HuH-7.5 (cell line): Measurements from ENCODE around the gene PIGP.
"Not testable (repeated sequence)": the region's sequence is repeated elsewhere in the genome, so short reads cannot be mapped to it uniquely, and the experiment has no call there.

Source experiments
- DNase-seq: peaks from one replicate; pipeline ENCODE4 v3.0.0; 2011; ENCODE audit warnings: low spot score

Gene PIGP

GRCh38 chr21:37072988-37073416 is at the start of gene PIGP, which contains the start of gene TTC3:
Gene PIGP, minus strand, starts transcription at chr21:37073071. Its CDS starts 556 bp downstream, at chr21:37072515.
Gene TTC3, plus strand, starts transcription at chr21:37073254. Its CDS starts 14,004 bp downstream, at chr21:37087258.
- peak; percentile 72 for DNase-seq

- no peak for DNase-seq
Observed at GRCh38 chr21:37119421-37120218, 46.7 kb upstream of the PIGP start.

- DNase-seq = no peak
Observed at GRCh38 chr21:37118187-37118826, 45.4 kb upstream of the PIGP start.

GRCh38 chr21:37117204-37117603 is 44.3 kb upstream of the PIGP start:
- DNase-seq = no peak

- not testable (repeated sequence) for DNase-seq
Observed at GRCh38 chr21:37116459-37116858, 43.6 kb upstream of the PIGP start.

GRCh38 chr21:37114301-37114700 is 41.4 kb upstream of the PIGP start:
- not testable (repeated sequence) for DNase-seq

- DNase-seq = not testable (repeated sequence)
Observed at GRCh38 chr21:37111029-37111428, 38.2 kb upstream of the PIGP start.

GRCh38 chr21:37106998-37107397 is 34.1 kb upstream of the PIGP start:
- DNase-seq = no peak

- not testable (repeated sequence) for DNase-seq
Observed at GRCh38 chr21:37102746-37103145, 29.9 kb upstream of the PIGP start.

GRCh38 chr21:37101384-37101783 is 28.5 kb upstream of the PIGP start:
- no peak for DNase-seq

- DNase-seq = no peak
Observed at GRCh38 chr21:37100316-37100715, 27.4 kb upstream of the PIGP start.

- DNase-seq = no peak
Observed at GRCh38 chr21:37098751-37099150, 25.9 kb upstream of the PIGP start.

- DNase-seq = no peak
Observed at GRCh38 chr21:37095821-37096220, 22.9 kb upstream of the PIGP start.

- DNase-seq = no peak
Observed at GRCh38 chr21:37093977-37094376, 21.1 kb upstream of the PIGP start.

- DNase-seq = no peak
Observed at GRCh38 chr21:37088186-37088735, 15.4 kb upstream of the PIGP start.

- no peak for DNase-seq
Observed at GRCh38 chr21:37087188-37087587, 14.3 kb upstream of the PIGP start.

GRCh38 chr21:37085726-37086125 is 12.9 kb upstream of the PIGP start:
- no peak for DNase-seq

- no peak for DNase-seq
Observed at GRCh38 chr21:37082856-37083528, 10.1 kb upstream of the PIGP start.

- no peak for DNase-seq
Observed at GRCh38 chr21:37082375-37082774, 9.5 kb upstream of the PIGP start.

- DNase-seq = no peak
Observed at GRCh38 chr21:37079211-37079824, 6.4 kb upstream of the PIGP start.

GRCh38 chr21:37077403-37077802 is 4.5 kb upstream of the PIGP start:
- DNase-seq = no peak
